Daoy (cell line): ENCODE data around the gene DDX56. TPM values are rescaled to one million over a fixed set of nuclear protein-coding genes. Genes with fewer than 3 reads are reported as not detected.
"Not testable (repeated sequence)": the region's sequence is repeated elsewhere in the genome, so short reads cannot be mapped to it uniquely, and the experiment has no call there.

Experiments
- DNase-seq: peaks from one replicate; pipeline ENCODE4 v3.0.0-alpha.2; 2015; ENCODE audit warnings: low read depth
- total RNA-seq: library from RNA; depleted of rRNA; stranded (reverse); fragments of >200 nt; shearing (Covaris generic); gene quantifications from 2 replicates; pipeline ENCODE4 v1.2.3, GENCODE V29; 2014; rRNA removed

The DDX56 gene
- 238 and 246 TPM in 2 replicates for total RNA-seq

- DNase-seq = peak; percentile 100
These were observed at the start of gene DDX56 for GRCh38 chr7:44573464-44574286. Gene DDX56, minus strand, starts transcription at chr7:44573908. Its CDS starts 13 bp downstream, at chr7:44573895.

- peak; percentile 56 for DNase-seq
These were observed 48.8 kb upstream of the DDX56 start for GRCh38 chr7:44622342-44623151.

GRCh38 chr7:44621750-44622103, 48.0 kb upstream of the DDX56 start:
- DNase-seq = no peak

- no peak for DNase-seq
These were observed 47.5 kb upstream of the DDX56 start for GRCh38 chr7:44621034-44621749.

GRCh38 chr7:44618753-44619152, 45.0 kb upstream of the DDX56 start:
- DNase-seq = no peak

- no peak for DNase-seq
These were observed 44.3 kb upstream of the DDX56 start for GRCh38 chr7:44618045-44618444.

- peak; percentile 66 for DNase-seq
These were observed 43.6 kb upstream of the DDX56 start for GRCh38 chr7:44617225-44617890.

- DNase-seq = no peak
These were observed 42.8 kb upstream of the DDX56 start for GRCh38 chr7:44616545-44616944.

- DNase-seq = no peak
These were observed 42.1 kb upstream of the DDX56 start for GRCh38 chr7:44615793-44616192.

GRCh38 chr7:44615149-44615611, 41.5 kb upstream of the DDX56 start:
- DNase-seq = peak; percentile 80

GRCh38 chr7:44609829-44610228, 36.1 kb upstream of the DDX56 start:
- DNase-seq = no peak

- DNase-seq = no peak
These were observed 35.4 kb upstream of the DDX56 start for GRCh38 chr7:44608916-44609648.

GRCh38 chr7:44607141-44608068, 33.7 kb upstream of the DDX56 start:
- DNase-seq = no peak

- peak; percentile 100 for DNase-seq
These were observed 32.8 kb upstream of the DDX56 start, which contains the start of gene OGDH for GRCh38 chr7:44606341-44607140. Gene OGDH, plus strand, starts transcription at chr7:44606627. Its CDS starts 17,717 bp downstream, at chr7:44624344.

- no peak for DNase-seq
These were observed 31.2 kb upstream of the DDX56 start for GRCh38 chr7:44604941-44605340.

- no peak for DNase-seq
These were observed 29.5 kb upstream of the DDX56 start for GRCh38 chr7:44603193-44603592.

- no peak for DNase-seq
These were observed 28.8 kb upstream of the DDX56 start for GRCh38 chr7:44602576-44602910.

GRCh38 chr7:44599222-44599621, 25.5 kb upstream of the DDX56 start:
- no peak for DNase-seq

- DNase-seq = not testable (repeated sequence)
These were observed 23.5 kb upstream of the DDX56 start for GRCh38 chr7:44597181-44597580.
